GM23338 (cell line): Measurements from ENCODE around the gene SIKE1. TPM values are rescaled to one million over a fixed set of nuclear protein-coding genes. Genes with fewer than 3 reads are reported as not detected.

Experiments
- ATAC-seq: fragments of 200-7000 bp; cut with Tn5 transposase; 3 replicates; pipeline ENCODE4 v1.9.1; 2020
- DNase-seq: peaks from one replicate; pipeline ENCODE4 v3.0.0-alpha.2; 2015; ENCODE audit warnings: low spot score
- H2AFZ ChIP-seq: fragments of 200-600 bp; sonication (generic); 2 replicates; pipeline ENCODE4 v1.8.0; 2016; ENCODE audit warnings: antibody characterized with exemption, mild to moderate bottlenecking, moderate library complexity
- H3F3A ChIP-seq: fragments of 200-600 bp; sonication (generic); replicated peaks from 2 replicates; pipeline ENCODE4 v1.8.0; 2017; ENCODE audit warnings: antibody characterized with exemption, mixed run types, low read depth
- H3K27ac ChIP-seq: fragments of 200-600 bp; sonication (generic); 2 replicates; pipeline ENCODE4 v1.6.1; 2016; ENCODE audit warnings: low read depth
- H3K27me3 ChIP-seq: fragments of 200-600 bp; sonication (generic); 2 replicates; pipeline ENCODE4 v1.8.0; 2016; ENCODE audit warnings: mild to moderate bottlenecking, mixed run types, moderate library complexity; ENCODE audit not compliant: insufficient read depth
- H3K36me3 ChIP-seq: fragments of 200-600 bp; sonication (generic); 2 replicates; pipeline ENCODE4 v1.8.0; 2016; ENCODE audit warnings: mild to moderate bottlenecking; ENCODE audit not compliant: insufficient read depth
- H3K4me1 ChIP-seq: fragments of 200-600 bp; sonication (generic); 2 replicates; pipeline ENCODE4 v1.8.0; 2016; ENCODE audit warnings: mild to moderate bottlenecking, moderate library complexity; ENCODE audit not compliant: insufficient read depth
- H3K4me2 ChIP-seq: fragments of 200-600 bp; sonication (generic); 2 replicates; pipeline ENCODE4 v1.7.1; 2017; ENCODE audit warnings: mixed run types
- H3K4me3 ChIP-seq: fragments of 200-600 bp; sonication (generic); 2 replicates; pipeline ENCODE4 v1.6.1; 2016; ENCODE audit warnings: mixed run types
- H3K79me2 ChIP-seq: fragments of 200-600 bp; sonication (generic); replicated peaks from 2 replicates; pipeline ENCODE4 v1.8.0; 2017; ENCODE audit warnings: mild to moderate bottlenecking; ENCODE audit not compliant: insufficient read depth
- H3K9me2 ChIP-seq: fragments of 200-600 bp; sonication (generic); 2 replicates; pipeline ENCODE4 v1.8.0; 2017; ENCODE audit not compliant: insufficient read depth
- H4K20me1 ChIP-seq: fragments of 200-600 bp; sonication (generic); replicated peaks from 2 replicates; pipeline ENCODE4 v1.8.0; 2017; ENCODE audit warnings: mild to moderate bottlenecking; ENCODE audit not compliant: insufficient read depth
- H3K27ac Mint-ChIP-seq: 2 replicates; pipeline ENCODE4 v1.8.0; 2020; ENCODE audit warnings: inconsistent platforms, mild to moderate bottlenecking, moderate library complexity, mixed read lengths
- H3K27me3 Mint-ChIP-seq: 3 replicates; pipeline ENCODE4 v1.8.0; 2022; ENCODE audit warnings: low read depth, mild to moderate bottlenecking, moderate library complexity, mixed read lengths, inconsistent platforms; ENCODE audit not compliant: insufficient read depth, poor library complexity
- H3K36me3 Mint-ChIP-seq: 3 replicates; pipeline ENCODE4 v1.8.0; 2021; ENCODE audit warnings: low read depth, mild to moderate bottlenecking, inconsistent platforms, moderate library complexity, mixed read lengths
- H3K4me1 Mint-ChIP-seq: 3 replicates; pipeline ENCODE4 v1.8.0; 2020; ENCODE audit warnings: mild to moderate bottlenecking, inconsistent platforms, mixed read lengths
- H3K4me3 Mint-ChIP-seq: 3 replicates; pipeline ENCODE4 v1.8.0; 2021; ENCODE audit warnings: moderate library complexity, mild to moderate bottlenecking, inconsistent platforms, mixed read lengths
- H3K9me3 Mint-ChIP-seq: 3 replicates; pipeline ENCODE4 v1.8.0; 2020; ENCODE audit warnings: moderate library complexity, mild to moderate bottlenecking, inconsistent platforms, mixed read lengths
- CREB1 ChIP-seq: fragments of 250-450 bp; sonication (Bioruptor Pico); IDR thresholded peaks from 2 replicates; pipeline ENCODE4 v1.5.0; 2020; ENCODE audit warnings: low read depth, mild to moderate bottlenecking, moderate library complexity
- CTCF ChIP-seq, 2 experiments: fragments of 200-600 bp in 1 of 2; sonication (generic) in 1 of 2; conservative IDR thresholded peaks; 2 replicates each; pipeline versions ENCODE4 v1.5.1 to v1.6.1; 2016 to 2017; ENCODE audit warnings: antibody characterized with exemption in 2 of 2, low read depth in 2 of 2, mild to moderate bottlenecking in 2 of 2, moderate library complexity in 1 of 2
- EZH2 ChIP-seq: fragments of 200-600 bp; sonication (generic); IDR thresholded peaks from one replicate; pipeline ENCODE4 v1.8.0; 2017; ENCODE audit warnings: antibody characterized with exemption, mild to moderate bottlenecking, low read depth; ENCODE audit not compliant: unreplicated experiment
- EZH2phosphoT487 ChIP-seq: fragments of 200-600 bp; sonication (generic); IDR thresholded peaks from one replicate; pipeline ENCODE4 v1.8.1; 2018; ENCODE audit warnings: antibody characterized with exemption; ENCODE audit not compliant: unreplicated experiment
- JUNB ChIP-seq: IDR thresholded peaks from one replicate; pipeline ENCODE4 v1.6.1; 2016; ENCODE audit warnings: antibody characterized with exemption; ENCODE audit not compliant: unreplicated experiment
- NANOG ChIP-seq: IDR thresholded peaks from 2 replicates; pipeline ENCODE4 v1.6.1; 2016; ENCODE audit warnings: antibody characterized with exemption, borderline replicate concordance
- POLR2AphosphoS5 ChIP-seq: IDR thresholded peaks from 2 replicates; pipeline ENCODE4 v1.6.1; 2016; ENCODE audit warnings: antibody characterized with exemption, low read depth
- REST ChIP-seq: IDR thresholded peaks from one replicate; pipeline ENCODE4 v1.6.1; 2018; ENCODE audit warnings: antibody characterized with exemption; ENCODE audit not compliant: unreplicated experiment
- STAT1 ChIP-seq: IDR thresholded peaks from one replicate; pipeline ENCODE4 v1.6.1; 2016; ENCODE audit warnings: antibody characterized with exemption; ENCODE audit not compliant: unreplicated experiment
- ZNF331 ChIP-seq: fragments of 250-450 bp; sonication (Bioruptor Pico); IDR thresholded peaks from 2 replicates; pipeline ENCODE4 v1.5.0; 2020; ENCODE audit warnings: low read depth, mild to moderate bottlenecking, moderate library complexity
- polyA plus RNA-seq: library from polyadenylated mRNA; unstranded; fragments of >200 nt; fragmentation: Nextera tagmentation; extraction: Ambion mirVana; gene quantifications from 2 replicates; pipeline ENCODE4 v1.2.1, GENCODE V29; 2016
- total RNA-seq: library from RNA; depleted of rRNA; stranded (reverse); fragments of >200 nt; shearing (Covaris generic); gene quantifications from 2 replicates; pipeline ENCODE4 v1.2.3, GENCODE V29; 2014

SIKE1 gene
- total and polyA plus RNA-seq, 2 experiments from 2014 or later = 74.0 to 96.3 TPM

- peaks cover 94% of the 10 kb centered on the region for H3K36me3 Mint-ChIP-seq
These were observed 50.7 kb downstream of the SIKE1 start for GRCh38 chr1:114729782-114730181.

More at GRCh38 chr1:114729782-114730181, 50.7 kb downstream of the SIKE1 start:
- Mint-ChIP-seq H3K4me3 (no peak overlapping the region), H3K27ac (no peak overlapping the region), H3K9me3 (no peaks in the 10 kb centered on the region), H3K27me3 (no peaks in the 10 kb centered on the region), H3K4me1 (no peaks in the 10 kb centered on the region)
- H3K4me2 ChIP-seq = no peak overlapping the region
- peaks cover 10% of the 10 kb centered on the region; the same call in 1 of the 2 replicates for H4K20me1 ChIP-seq
- no peak overlapping the region for H3K4me3 ChIP-seq
- H3K79me2 ChIP-seq = peaks cover 58% of the 10 kb centered on the region
- H3F3A ChIP-seq = no peaks in the 10 kb centered on the region
- H3K4me1 ChIP-seq = no peaks in the 10 kb centered on the region
- H2AFZ ChIP-seq = no peak overlapping the region
- no peak for TF ChIP-seq EZH2
- TF ChIP-seq CREB1 (CRISPR knock-in tag) = no peak
- no peak for TF ChIP-seq EZH2phosphoT487
- TF ChIP-seq STAT1 = no peak
- TF ChIP-seq NANOG = no peak
- TF ChIP-seq REST = no peak
- TF ChIP-seq ZNF331 (CRISPR knock-in tag) = no peak
- TF ChIP-seq JUNB = no peak
- TF ChIP-seq POLR2AphosphoS5 = no peak
- TF ChIP-seq CTCF (conservative IDR thresholded peaks at IDR 0.05; ENCODE audit: low read depth in 2 of 2) = no peak
- no peaks in the 10 kb centered on the region for H3K9me2 ChIP-seq
- H3K36me3 ChIP-seq = peaks cover 83% of the 10 kb centered on the region
- H3K27me3 ChIP-seq = no peaks in the 10 kb centered on the region
- no peak overlapping the region for H3K27ac ChIP-seq
- DNase-seq = no peak
- ATAC-seq = no peak
